Lung (tissue), 12 donors: ENCODE data around the gene TMCC1. TPM values are rescaled to one million over a fixed set of nuclear protein-coding genes. Genes with fewer than 3 reads are reported as not detected.

Experiments used
- ATAC-seq: fragments of 200-7000 bp; cut with Tn5 transposase; one replicate; pipeline ENCODE4 v1.9.1; 2020; ENCODE audit warnings: moderate number of reproducible peaks; ENCODE audit not compliant: insufficient read depth, low FRiP score
- DNase-seq, 3 donors: peaks; one replicate each; pipeline ENCODE4 v3.0.0-alpha.2; 2013 to 2017
- H3K27ac ChIP-seq, 2 donors: one replicate each; pipeline ENCODE4 v1.5.1; 2013; ENCODE audit warnings: mild to moderate bottlenecking in 2 of 2, moderate library complexity in 2 of 2, control low read depth in 1 of 2, inconsistent platforms in 1 of 2, low read depth in 1 of 2, low read length in 1 of 2
- H3K27me3 ChIP-seq, 3 donors: one replicate each; pipeline ENCODE4 v1.5.1; 2013; ENCODE audit warnings: low read length in 2 of 3; ENCODE audit not compliant: control insufficient read depth in 3 of 3, insufficient read depth in 3 of 3
- H3K36me3 ChIP-seq, 4 donors: one replicate each; pipeline ENCODE4 v1.5.1; 2013; ENCODE audit warnings: low read length in 4 of 4, mild to moderate bottlenecking in 1 of 4, moderate library complexity in 1 of 4; ENCODE audit not compliant: control insufficient read depth in 4 of 4, insufficient read depth in 4 of 4
- H3K4me1 ChIP-seq, 5 donors: one replicate each; pipeline ENCODE4 v1.5.1; 2013; ENCODE audit warnings: low read length in 5 of 5, mild to moderate bottlenecking in 2 of 5, moderate library complexity in 1 of 5; ENCODE audit not compliant: control insufficient read depth in 5 of 5, insufficient read depth in 5 of 5
- H3K4me3 ChIP-seq: one replicate; pipeline ENCODE4 v1.5.1; 2013; ENCODE audit warnings: mild to moderate bottlenecking, control low read depth, moderate library complexity
- H3K9ac ChIP-seq, 2 donors: one replicate each; pipeline ENCODE4 v1.5.1; 2013; ENCODE audit warnings: low read length in 2 of 2, control low read depth in 1 of 2; ENCODE audit not compliant: insufficient read depth in 1 of 2
- H3K9me3 ChIP-seq, 4 donors: one replicate each; pipeline ENCODE4 v1.5.1; 2013; ENCODE audit warnings: low read length in 3 of 4, mild to moderate bottlenecking in 1 of 4, moderate library complexity in 1 of 4; ENCODE audit not compliant: control insufficient read depth in 4 of 4, insufficient read depth in 3 of 4
- CTCF ChIP-seq: IDR thresholded peaks from 2 replicates; pipeline ENCODE4 v1.5.1; 2012; ENCODE audit warnings: mild to moderate bottlenecking; ENCODE audit errors: control extremely low read depth, extremely low read depth
- WGBS, 2 donors: extraction: QIAGEN DNeasy Blood & Tissue Kit; methylation state at CpG; one replicate each; pipeline ENCODE4 v1.1.7; 2013; 5-methylcytosine and 5-hydroxymethylcytosine counted together
- polyA plus RNA-seq, 2 donors: library from polyadenylated mRNA; stranded (reverse); fragments of 200-250 nt; gene quantifications; one replicate each; pipeline ENCODE4 v1.2.1, GENCODE V29; 2013
- total RNA-seq, 2 donors: library from RNA; depleted of rRNA in 1 of 2; stranded (reverse); fragments of >200 nt in 1 of 2; gene quantifications; one replicate each; pipeline ENCODE4 v1.2.1, GENCODE V29; 2014 to 2021
- donor health status: control.
- donor health status: control.
- donor health status: Bipolar disorder and iron deficiency.
- donor health status: healthy.
- donor health status: DM: yes; HTN: yes; CAD: no.

TMCC1 gene
- total and polyA plus RNA-seq, 4 donors: 8.7 to 39.4 (median 22.8) TPM

- TF ChIP-seq CTCF: no peak
- Histone ChIP-seq H3K9me3 (no peaks in the 10 kb centered on the region), H3K4me1 (peaks cover 0 to 42% (median 16%) of the 10 kb centered on the region in 5 donors), H3K36me3 (no peaks in the 10 kb centered on the region), H3K27ac (peak overlapping the region in 1 of 2 donors; percentile 82), H3K27me3 (no peaks in the 10 kb centered on the region), H3K4me3 (no peak overlapping the region), H3K9ac (no peak overlapping the region)
- DNase-seq (no peak), ATAC-seq (peak; percentile 30)
- 46 to 59% methylated on average over 8 of the region's 8 CpGs for WGBS, 2 donors
Observed at GRCh38 chr3:129615751-129616281, 277.7 kb downstream of the TMCC1 start.

- DNase-seq (no peak), ATAC-seq (peak; percentile 44)
- no peaks in the 10 kb centered on the region for H3K36me3 ChIP-seq
- TF ChIP-seq CTCF: no peak
- no peak overlapping the region for H3K4me3 ChIP-seq
- peaks cover 0 to 44% (median 20%) of the 10 kb centered on the region in 5 donors for H3K4me1 ChIP-seq
- peak overlapping the region in 1 of 2 donors; percentile 66 for H3K27ac ChIP-seq
- no peaks in the 10 kb centered on the region for H3K9me3 ChIP-seq
- WGBS, 2 donors: 28 to 40% methylated on average over 5 of the region's 5 CpGs
- no peak overlapping the region for H3K9ac ChIP-seq
- no peaks in the 10 kb centered on the region for H3K27me3 ChIP-seq
Observed at GRCh38 chr3:129614927-129615363, 278.6 kb downstream of the TMCC1 start.

- Histone ChIP-seq H3K4me1 (peaks cover 0 to 44% (median 25%) of the 10 kb centered on the region in 5 donors), H3K27ac (peak overlapping the region in 1 of 2 donors; percentile 7), H3K9me3 (no peaks in the 10 kb centered on the region), H3K9ac (no peak overlapping the region), H3K36me3 (no peaks in the 10 kb centered on the region), H3K27me3 (no peaks in the 10 kb centered on the region), H3K4me3 (no peak overlapping the region)
- no peak for DNase-seq
- no peak for TF ChIP-seq CTCF
- WGBS, 2 donors: 77 to 80% methylated on average over 9 of the region's 9 CpGs
- ATAC-seq: no peak
Observed at GRCh38 chr3:129614435-129614834, 279.1 kb downstream of the TMCC1 start.

GRCh38 chr3:129613367-129613740, 280.2 kb downstream of the TMCC1 start:
- Histone ChIP-seq H3K4me3 (no peak overlapping the region), H3K36me3 (no peaks in the 10 kb centered on the region), H3K9ac (no peak overlapping the region), H3K27ac (no peak overlapping the region), H3K27me3 (no peaks in the 10 kb centered on the region), H3K4me1 (peaks cover 0 to 44% (median 21%) of the 10 kb centered on the region in 5 donors), H3K9me3 (no peaks in the 10 kb centered on the region)
- ATAC-seq: no peak
- TF ChIP-seq CTCF: no peak
- DNase-seq: no peak
- WGBS, 2 donors: 83 to 90% methylated on average over 3 of the region's 3 CpGs
